Hepatocyte (in vitro differentiated cells): ENCODE results near the gene KRTAP3-1. TPM values are rescaled to one million over a fixed set of nuclear protein-coding genes. Genes with fewer than 3 reads are reported as not detected.

Experiments used
- DNase-seq: peaks from one replicate; pipeline ENCODE4 v3.0.0-alpha.2; 2016; ENCODE audit warnings: low spot score
- H2AFZ ChIP-seq: fragments of 200-600 bp; sonication (generic); 2 replicates; pipeline ENCODE4 v1.6.0; 2016; ENCODE audit warnings: antibody characterized with exemption, mild to moderate bottlenecking
- H3K27ac ChIP-seq: fragments of 200-600 bp; sonication (generic); 2 replicates; pipeline ENCODE4 v1.5.1; 2016; ENCODE audit warnings: mild to moderate bottlenecking
- H3K27me3 ChIP-seq: fragments of 200-600 bp; sonication (generic); 2 replicates; pipeline ENCODE4 v1.6.1; 2016
- H3K36me3 ChIP-seq: fragments of 200-600 bp; sonication (generic); replicated peaks from 2 replicates; pipeline ENCODE4 v1.5.1; 2016; ENCODE audit warnings: low read depth; ENCODE audit not compliant: insufficient read depth
- H3K4me1 ChIP-seq: fragments of 200-600 bp; sonication (generic); 2 replicates; pipeline ENCODE4 v1.5.1; 2016; ENCODE audit warnings: mild to moderate bottlenecking, moderate library complexity; ENCODE audit not compliant: insufficient read depth
- H3K4me2 ChIP-seq: fragments of 200-600 bp; sonication (generic); 2 replicates; pipeline ENCODE4 v1.6.0; 2016
- H3K4me3 ChIP-seq: fragments of 200-600 bp; sonication (generic); 2 replicates; pipeline ENCODE4 v1.5.1; 2016; ENCODE audit warnings: mild to moderate bottlenecking
- H3K79me2 ChIP-seq: fragments of 200-600 bp; sonication (generic); 2 replicates; pipeline ENCODE4 v1.6.0; 2017; ENCODE audit warnings: mild to moderate bottlenecking
- H3K9me2 ChIP-seq: fragments of 200-600 bp; sonication (generic); replicated peaks from 2 replicates; pipeline ENCODE4 v1.6.0; 2017; ENCODE audit warnings: mild to moderate bottlenecking; ENCODE audit not compliant: insufficient read depth
- H3K9me3 ChIP-seq: fragments of 200-600 bp; sonication (generic); 2 replicates; pipeline ENCODE4 v1.5.1; 2016; ENCODE audit warnings: low read depth, mild to moderate bottlenecking
- H4K20me1 ChIP-seq: fragments of 200-600 bp; sonication (generic); 2 replicates; pipeline ENCODE4 v1.6.0; 2016; ENCODE audit warnings: mild to moderate bottlenecking; ENCODE audit not compliant: insufficient read depth, poor library complexity, severe bottlenecking
- CTCF ChIP-seq: fragments of 200-600 bp; sonication (generic); IDR thresholded peaks from 2 replicates; pipeline ENCODE4 v1.5.1; 2016; ENCODE audit warnings: antibody characterized with exemption, mild to moderate bottlenecking; ENCODE audit not compliant: poor library complexity
- EZH2 ChIP-seq: fragments of 200-600 bp; sonication (generic); IDR thresholded peaks from 2 replicates; pipeline ENCODE4 v1.6.1; 2016; ENCODE audit warnings: antibody characterized with exemption, mild to moderate bottlenecking, borderline replicate concordance
- EZH2phosphoT487 ChIP-seq: fragments of 200-600 bp; sonication (generic); IDR thresholded peaks from one replicate; pipeline ENCODE4 v1.6.1; 2018; ENCODE audit warnings: antibody characterized with exemption, mild to moderate bottlenecking, low read depth, moderate library complexity; ENCODE audit not compliant: unreplicated experiment, severe bottlenecking
- WGBS: methylation state at CpG from one replicate; pipeline ENCODE4 v1.1.6; 2016; ENCODE audit warnings: low lambda C conversion rate; ENCODE audit errors: missing lambda C conversion rate; 5-methylcytosine and 5-hydroxymethylcytosine counted together
- polyA plus RNA-seq: library from polyadenylated mRNA; unstranded; fragments of >200 nt; fragmentation: Nextera tagmentation; extraction: Ambion mirVana; gene quantifications from 2 replicates; pipeline ENCODE4 v1.2.1, GENCODE V29; 2016
- total RNA-seq: library from RNA; depleted of rRNA; stranded (reverse); fragments of >200 nt; gene quantifications from 2 replicates; pipeline ENCODE4 v1.2.3, GENCODE V29; 2014

The KRTAP3-1 gene
- total and polyA plus RNA-seq, 2 experiments from 2014 or later: 3.4 TPM; not detected in 1

- Histone ChIP-seq H3K79me2 (no peaks in the 10 kb centered on the region), H3K9me2 (no peaks in the 10 kb centered on the region)
Observed at GRCh38 chr17:41020336-41020735, 11.4 kb upstream of the KRTAP3-1 start.

GRCh38 chr17:41019415-41019814 is 10.5 kb upstream of the KRTAP3-1 start:
- DNase-seq: no peak
- Histone ChIP-seq H3K4me3 (no peak overlapping the region), H3K9me2 (no peaks in the 10 kb centered on the region), H2AFZ (no peak overlapping the region), H3K4me1 (no peaks in the 10 kb centered on the region), H3K36me3 (no peaks in the 10 kb centered on the region), H3K4me2 (no peak overlapping the region), H3K79me2 (no peaks in the 10 kb centered on the region), H3K27ac (no peak overlapping the region), H3K9me3 (no peaks in the 10 kb centered on the region), H3K27me3 (no peaks in the 10 kb centered on the region), H4K20me1 (no peaks in the 10 kb centered on the region)
- 92% methylated on average over 3 of the region's 3 CpGs for WGBS
- no peak for TF ChIP-seq EZH2phosphoT487
- TF ChIP-seq CTCF: no peak
- TF ChIP-seq EZH2: no peak

More at GRCh38 chr17:41020336-41020735, 11.4 kb upstream of the KRTAP3-1 start:
- Histone ChIP-seq H3K36me3 (no peaks in the 10 kb centered on the region), H4K20me1 (no peaks in the 10 kb centered on the region), H3K27me3 (no peaks in the 10 kb centered on the region), H3K27ac (no peak overlapping the region), H3K4me1 (no peaks in the 10 kb centered on the region), H3K4me2 (no peak overlapping the region), H3K9me3 (no peaks in the 10 kb centered on the region), H2AFZ (no peak overlapping the region), H3K4me3 (no peak overlapping the region)
- TF ChIP-seq CTCF (no peak), EZH2 (no peak), EZH2phosphoT487 (no peak)
- DNase-seq: no peak

GRCh38 chr17:41018541-41018940 is 9.6 kb upstream of the KRTAP3-1 start:
- Histone ChIP-seq H3K79me2 (no peaks in the 10 kb centered on the region), H3K27me3 (no peaks in the 10 kb centered on the region), H3K9me3 (no peaks in the 10 kb centered on the region), H4K20me1 (no peaks in the 10 kb centered on the region), H3K4me1 (no peaks in the 10 kb centered on the region), H3K4me2 (no peak overlapping the region), H2AFZ (no peak overlapping the region), H3K4me3 (no peak overlapping the region), H3K27ac (no peak overlapping the region), H3K9me2 (no peaks in the 10 kb centered on the region), H3K36me3 (no peaks in the 10 kb centered on the region)
- 93% methylated on average over 3 of the region's 3 CpGs for WGBS
- TF ChIP-seq EZH2phosphoT487: no peak
- no peak for TF ChIP-seq EZH2
- no peak for TF ChIP-seq CTCF
- no peak for DNase-seq

- H3K27ac ChIP-seq: no peak overlapping the region
- no peaks in the 10 kb centered on the region for H4K20me1 ChIP-seq
- H3K27me3 ChIP-seq: no peaks in the 10 kb centered on the region
- no peak for DNase-seq
- no peaks in the 10 kb centered on the region for H3K36me3 ChIP-seq
- no peaks in the 10 kb centered on the region for H3K9me3 ChIP-seq
- WGBS: 84% methylated on average over 13 of the region's 13 CpGs
- H3K9me2 ChIP-seq: no peaks in the 10 kb centered on the region
- H3K79me2 ChIP-seq: no peaks in the 10 kb centered on the region
- H2AFZ ChIP-seq: no peak overlapping the region
- H3K4me1 ChIP-seq: no peaks in the 10 kb centered on the region
- H3K4me3 ChIP-seq: no peak overlapping the region
- TF ChIP-seq CTCF (no peak), EZH2phosphoT487 (no peak), EZH2 (no peak)
- no peak overlapping the region for H3K4me2 ChIP-seq
Observed at GRCh38 chr17:41016578-41017215, 7.8 kb upstream of the KRTAP3-1 start.
